B cell (primary cell): ENCODE results near the gene ZNF660.

Experiments
- CTCF ChIP-seq: fragments of 200-600 bp; IDR thresholded peaks from one replicate; pipeline ENCODE4 v1.8.0; 2022; ENCODE audit warnings: antibody characterized with exemption, mild to moderate bottlenecking
- EZH2 ChIP-seq: IDR thresholded peaks from 2 replicates; pipeline ENCODE4 v1.6.1; 2012; ENCODE audit warnings: borderline replicate concordance, low read depth, mild to moderate bottlenecking, moderate library complexity, low read length; ENCODE audit not compliant: insufficient read depth, poor library complexity, severe bottlenecking

DNA sequence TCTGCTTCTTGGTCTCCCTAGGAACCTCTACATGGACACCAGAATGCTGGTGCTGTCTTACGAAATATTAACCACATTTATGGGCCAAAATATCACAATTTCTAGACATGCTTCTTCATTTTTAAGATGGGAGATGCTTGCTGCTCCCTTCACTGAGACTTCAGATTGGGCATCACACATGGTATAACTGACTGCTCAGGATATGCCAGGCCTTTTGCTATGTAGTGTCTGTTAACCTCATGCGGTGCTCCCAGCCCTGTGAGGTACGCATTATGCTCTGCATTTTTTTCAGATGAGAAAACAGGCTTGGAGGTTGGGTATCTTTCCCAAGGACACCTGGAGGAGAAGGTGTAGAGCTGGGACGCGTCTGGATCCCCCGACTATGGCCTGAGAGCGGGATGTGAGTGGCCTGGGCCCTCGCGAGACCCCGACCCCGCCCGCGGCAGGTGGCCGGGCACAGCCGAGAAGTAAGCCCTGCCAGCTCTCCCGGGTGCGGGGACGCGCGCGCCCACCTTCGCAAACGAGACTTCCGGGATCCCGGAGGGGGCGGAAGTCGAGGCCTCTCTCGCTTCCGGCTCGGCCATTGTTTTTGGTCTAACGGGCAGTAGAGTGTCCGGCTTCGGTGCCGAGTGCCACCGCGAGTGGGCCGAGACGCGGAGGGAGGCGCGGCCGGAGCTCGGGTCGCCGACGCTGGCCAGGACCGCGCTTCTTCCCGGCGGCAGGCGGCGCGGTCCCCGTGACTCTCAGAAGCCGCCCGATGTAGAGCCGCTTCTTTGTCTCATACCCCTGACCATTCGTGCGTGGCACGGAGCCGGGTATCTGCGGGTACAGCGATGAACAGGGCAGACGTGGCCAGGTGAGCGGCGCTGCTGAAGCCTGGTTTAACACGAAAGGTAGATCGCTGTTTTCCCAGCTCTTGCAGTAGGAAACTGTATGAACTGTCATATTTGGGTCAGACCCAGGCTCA lies 29.9 kb upstream of the ZNF660 start, which contains the start of gene ZKSCAN7:
- peak; percentile 10 for TF ChIP-seq CTCF
- TF ChIP-seq EZH2: no peak
